NCI-H2196 treated with DMSO at 0.1 percent for 48 hours (cell line): Measurements from ENCODE around the gene POP5.

Experiments
- DNase-seq: peaks from one replicate; lab custom pipeline; 2025; ENCODE audit not compliant: unreplicated experiment; lab: John Stamatoyannopoulos, UW

Gene POP5

DNA sequence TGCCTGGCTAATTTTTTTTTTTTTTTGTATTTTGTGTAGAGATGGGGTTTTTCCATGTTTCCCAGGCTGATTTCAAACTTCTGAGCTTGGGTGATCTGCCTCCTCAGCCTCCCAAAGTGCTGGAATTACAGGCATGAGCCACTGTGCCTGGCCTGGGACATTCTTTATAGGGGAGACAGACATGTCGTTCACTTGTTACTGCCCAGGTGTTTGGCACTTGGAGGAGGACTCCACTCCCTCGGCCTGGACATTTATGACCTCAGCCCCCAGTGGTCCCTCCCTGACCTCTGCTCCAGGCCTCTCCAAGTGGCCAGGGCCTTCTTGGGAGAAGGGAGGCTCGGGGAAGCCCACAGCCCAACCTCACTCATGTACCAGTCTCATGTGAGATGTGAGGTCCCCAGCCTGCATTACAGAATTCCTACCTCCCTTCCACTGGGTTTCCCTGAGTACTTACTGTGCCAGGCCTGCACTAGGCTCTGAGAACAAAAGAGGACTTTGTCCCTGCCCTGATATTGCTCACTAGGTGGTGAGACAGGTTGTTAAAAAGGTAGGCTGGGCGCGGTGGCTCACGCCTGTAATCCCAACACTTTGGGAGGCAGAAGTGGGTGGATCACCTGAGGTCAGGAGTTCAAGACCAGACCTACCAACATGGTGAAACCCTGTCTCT lies 9.7 kb upstream of the POP5 start:
- no peak for DNase-seq

DNA sequence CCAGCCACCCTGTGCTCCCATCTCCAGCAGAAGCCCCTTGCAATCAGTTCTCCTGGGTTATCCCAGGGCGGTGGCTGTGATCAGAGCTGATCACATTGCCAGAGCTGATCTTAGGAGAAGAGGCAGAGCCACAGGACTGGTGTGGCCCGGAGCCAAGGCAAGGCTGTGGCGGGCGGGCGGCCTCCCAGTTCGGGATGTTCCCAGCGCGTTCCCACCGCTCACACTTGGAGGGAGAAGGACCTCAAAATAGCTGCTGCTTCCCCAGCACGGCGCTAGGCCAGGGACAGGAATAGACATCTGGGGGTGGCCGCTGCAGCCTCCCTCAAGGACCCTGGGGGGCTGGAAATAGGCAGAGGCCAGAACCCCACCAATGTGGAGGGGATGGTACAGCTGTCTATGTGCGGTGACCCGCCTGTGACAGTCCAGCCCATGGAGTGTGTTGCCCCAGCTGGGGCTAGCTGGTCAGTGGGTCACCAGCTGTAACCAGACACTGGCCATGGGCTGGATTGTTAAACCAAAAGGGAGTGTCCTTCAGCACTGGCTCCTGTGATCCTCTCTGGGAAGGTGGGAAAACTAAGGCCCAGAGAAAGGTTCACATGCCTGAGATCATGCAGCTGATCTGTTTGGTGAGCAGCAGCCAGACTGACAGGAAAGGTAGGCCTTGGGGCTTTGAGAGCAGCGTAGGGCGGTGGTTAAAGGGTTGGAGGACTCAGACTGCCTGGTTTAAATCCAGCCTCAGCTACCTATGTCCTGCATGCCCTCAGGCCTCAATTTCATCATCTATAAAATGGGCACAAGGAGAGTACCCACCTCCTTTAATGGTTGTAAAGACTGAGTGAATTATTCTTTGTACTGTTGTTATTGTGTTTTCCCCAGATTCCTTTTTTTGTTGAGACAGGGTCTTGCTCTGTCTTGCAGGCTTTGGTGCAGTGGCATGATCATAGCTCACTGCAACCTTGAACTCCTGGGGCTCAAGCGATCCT lies 8.0 kb upstream of the POP5 start:
- no peak for DNase-seq

DNA sequence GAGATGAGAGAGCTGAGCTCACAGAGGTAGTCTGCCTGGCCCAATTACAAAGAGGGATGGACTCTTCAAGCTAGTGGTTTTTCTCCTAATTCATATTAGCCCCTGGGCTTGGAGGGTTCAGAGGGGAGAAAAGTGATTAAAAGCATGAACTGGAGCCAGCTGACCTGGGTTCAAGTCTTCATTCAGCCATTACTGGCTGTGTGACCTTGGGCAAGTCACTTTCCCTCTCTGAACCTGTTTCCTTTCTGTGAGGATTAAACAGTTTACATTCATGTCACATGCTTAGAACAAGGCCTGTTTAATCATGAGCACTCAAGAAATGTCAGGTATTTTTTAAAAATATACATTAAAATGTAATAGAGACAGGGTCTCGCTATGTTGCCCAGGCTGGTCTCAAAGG lies 7.2 kb upstream of the POP5 start:
- DNase-seq: no peak

DNA sequence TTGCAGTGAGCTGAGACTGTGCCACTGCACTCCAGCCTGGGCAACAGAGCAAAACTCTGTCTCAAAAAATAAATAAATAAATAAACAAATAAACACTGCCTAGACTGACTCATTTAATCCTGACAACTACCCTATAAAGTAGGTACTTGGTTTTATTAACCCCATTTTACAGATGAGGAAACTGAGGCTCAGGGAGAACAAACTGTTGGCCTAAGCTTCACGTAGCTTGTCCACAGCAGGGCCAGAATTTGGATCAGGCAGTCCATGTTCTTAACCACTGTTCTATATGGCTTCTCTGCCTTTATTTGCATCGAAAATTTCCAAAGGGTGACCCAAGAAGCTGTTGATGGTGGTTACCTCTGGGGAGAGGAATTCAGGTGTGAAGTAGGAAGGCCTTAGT lies 5.7 kb upstream of the POP5 start:
- no peak for DNase-seq

DNA sequence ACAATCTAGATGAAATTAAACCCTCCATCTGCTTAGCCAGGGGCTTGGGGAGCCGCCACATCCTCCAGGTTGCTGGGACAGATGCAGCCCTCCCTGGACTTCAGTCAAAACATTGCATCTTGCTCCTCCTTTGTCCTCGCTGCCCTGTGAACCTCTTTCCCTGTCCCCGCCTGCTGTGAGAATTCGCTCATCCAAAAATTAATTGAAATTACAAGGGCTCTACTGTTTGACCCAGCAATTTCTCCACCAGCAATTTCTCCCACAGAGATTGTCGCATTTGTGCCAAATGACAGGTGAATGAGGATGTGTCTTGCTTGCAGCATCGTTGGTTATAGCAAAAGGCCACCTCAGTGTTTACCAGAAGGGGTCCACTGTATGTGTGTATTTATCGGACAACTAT lies 5.0 kb upstream of the POP5 start:
- no peak for DNase-seq

DNA sequence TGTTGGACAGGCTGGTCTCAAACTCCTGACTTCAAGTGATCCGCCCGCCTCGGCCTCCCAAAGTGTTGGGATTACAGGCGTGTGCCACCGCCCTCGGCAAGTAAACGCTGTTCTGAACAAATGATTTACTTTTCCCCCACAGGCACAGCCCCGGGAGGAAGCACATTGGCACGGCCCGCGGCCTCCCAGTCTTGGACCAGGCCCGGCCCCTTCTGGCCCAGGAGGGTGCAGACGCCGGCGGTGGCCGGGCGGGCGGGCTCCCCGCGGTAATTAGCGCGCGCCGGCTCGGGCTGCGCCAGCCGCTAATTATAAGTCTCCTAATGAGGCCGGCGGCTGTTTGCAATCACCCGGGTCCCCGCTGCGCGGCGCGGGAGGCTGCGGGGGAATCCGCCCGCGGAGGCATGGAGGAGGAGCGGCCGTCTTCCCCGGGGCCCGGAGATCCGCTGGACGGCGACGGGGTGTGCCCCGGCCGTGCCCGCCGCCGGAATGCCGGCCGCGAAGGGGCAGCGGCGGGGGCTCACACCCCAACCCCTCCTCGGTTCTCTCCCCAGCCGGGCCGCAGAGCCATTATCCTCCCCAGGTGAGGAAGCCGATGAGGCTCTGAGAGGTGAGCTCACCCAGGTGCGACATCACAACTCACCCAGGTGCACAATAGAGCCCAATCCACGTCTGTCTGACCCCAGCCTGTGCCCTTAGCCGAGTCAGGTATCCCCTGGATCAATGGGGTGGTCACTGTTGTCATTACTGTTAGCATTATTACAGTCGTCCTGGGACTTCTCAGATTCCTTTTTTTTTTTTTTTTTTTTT lies 3.3 kb upstream of the POP5 start:
- DNase-seq: no peak

DNA sequence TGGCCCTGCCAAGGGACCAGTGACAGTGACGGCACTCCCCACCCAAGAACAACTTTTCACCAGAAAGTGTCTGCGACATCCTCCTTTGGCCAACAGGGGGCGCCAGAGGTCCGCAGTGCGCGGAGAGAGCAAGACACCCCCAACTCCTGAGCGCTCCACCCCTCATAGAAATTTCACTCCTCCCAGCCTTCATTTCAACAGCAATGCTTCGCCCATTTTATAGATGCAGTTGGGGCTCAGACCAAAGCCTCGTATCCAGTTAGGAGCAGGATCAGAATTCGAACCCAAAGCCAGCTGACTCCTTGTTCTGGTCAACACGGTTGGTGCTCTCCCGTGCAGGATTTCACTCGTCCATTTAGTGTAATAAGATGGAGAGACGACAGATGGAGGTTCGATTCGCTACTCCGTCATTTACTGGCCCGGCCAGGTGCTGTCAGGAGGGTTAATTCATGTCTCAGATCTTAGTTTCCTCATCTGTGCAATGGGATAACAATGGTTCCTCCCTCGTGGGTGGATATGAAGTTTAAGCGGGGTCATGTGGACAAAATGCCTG lies 2.4 kb upstream of the POP5 start:
- peak; percentile 38 for DNase-seq

DNA sequence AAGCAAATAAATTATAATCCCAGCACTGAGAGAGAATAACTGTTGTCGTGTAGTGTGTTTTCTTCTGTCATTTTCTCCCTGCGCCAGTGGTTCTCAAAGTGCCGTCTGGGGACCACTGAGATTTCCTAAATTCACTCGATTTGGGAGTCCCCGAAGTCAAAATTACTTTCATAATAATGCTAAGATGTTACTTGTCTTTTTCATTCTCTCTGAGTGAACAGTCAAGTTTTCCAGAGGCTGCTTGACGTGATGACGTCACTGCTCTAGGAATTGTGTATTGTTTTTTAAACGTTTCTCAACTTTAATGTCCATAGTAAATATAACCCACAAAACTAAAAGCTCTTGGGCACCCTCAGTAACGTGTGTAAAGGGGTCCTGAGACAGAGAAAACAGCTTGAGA lies 796 bp upstream of the POP5 start:
- no peak for DNase-seq

DNA sequence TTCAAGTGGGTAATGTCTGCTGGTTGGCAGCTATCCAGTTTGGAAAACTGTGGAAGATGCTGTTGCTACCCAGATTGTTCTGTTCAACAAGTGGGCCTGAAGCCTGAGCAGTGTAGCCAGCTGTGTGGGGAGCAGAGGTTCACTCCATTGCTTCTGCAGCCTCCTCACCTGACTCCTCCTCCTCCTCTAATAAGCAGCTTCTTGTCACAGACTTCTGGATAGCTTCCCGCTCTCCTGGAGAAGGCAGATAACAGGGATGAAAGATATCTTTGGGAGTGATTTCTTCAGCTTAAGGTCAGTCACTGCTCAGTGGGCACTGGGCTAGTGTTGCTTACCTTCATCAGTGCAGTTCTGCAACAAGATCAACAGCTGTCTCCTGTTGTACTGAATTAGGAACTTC lies 2.0 kb downstream of the POP5 start:
- no peak for DNase-seq

DNA sequence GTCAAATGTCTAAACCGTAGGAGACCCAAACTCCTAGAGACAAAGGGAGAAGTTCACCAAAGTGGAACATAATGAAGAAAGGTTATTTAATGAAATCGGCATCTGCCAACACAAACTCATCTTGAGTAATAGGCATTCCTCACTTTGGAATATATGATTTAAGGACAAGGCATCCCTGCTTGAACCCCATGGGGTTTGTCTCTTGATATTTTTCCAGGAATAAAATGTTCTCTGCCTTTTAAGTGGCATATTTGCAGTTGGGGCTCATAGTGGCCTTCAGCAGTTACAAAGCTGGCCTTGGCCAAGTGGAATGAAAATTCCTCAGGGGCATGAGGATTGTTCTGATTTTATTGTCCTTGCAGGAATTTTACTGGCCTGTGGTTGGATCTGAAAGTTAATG lies 7.1 kb downstream of the POP5 start:
- DNase-seq: no peak

DNA sequence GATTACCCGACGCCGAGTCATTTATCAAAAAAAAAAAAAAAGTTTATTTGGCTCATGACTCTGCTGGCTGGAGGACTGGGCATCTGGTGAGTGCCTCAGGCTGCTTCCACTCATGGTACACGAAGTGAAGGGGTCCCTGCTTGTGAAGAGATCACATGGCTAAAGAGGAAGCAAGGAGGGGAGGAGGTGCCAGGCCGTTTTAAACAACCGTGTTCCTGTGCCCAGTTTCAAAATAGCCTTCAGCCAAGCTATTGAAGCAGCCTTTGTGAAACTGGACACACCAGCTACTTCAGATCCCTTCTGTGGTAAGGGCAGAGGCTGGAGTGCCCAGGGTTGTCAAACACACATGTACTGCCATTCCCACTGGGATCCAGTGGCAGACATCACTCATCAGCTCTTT lies 7.6 kb downstream of the POP5 start:
- DNase-seq: no peak

DNA sequence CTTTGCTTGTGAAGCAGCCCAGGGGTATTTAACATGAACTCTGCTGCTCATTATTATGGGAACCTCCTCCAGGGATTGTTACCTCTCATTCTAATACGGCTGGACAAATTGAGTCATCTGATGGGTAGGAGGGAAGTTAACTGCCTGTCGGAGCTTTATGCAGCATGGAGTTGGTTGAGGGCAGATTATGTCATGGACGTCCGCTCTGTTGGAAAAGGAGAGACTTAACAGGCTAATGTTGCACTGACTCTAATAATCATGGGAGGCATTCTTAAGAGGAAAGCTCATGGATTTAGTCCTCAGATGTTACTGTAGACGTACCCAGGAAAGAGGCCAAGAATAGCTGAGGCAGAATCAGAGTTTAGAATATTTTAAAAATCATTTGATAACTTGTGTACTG lies 9.9 kb downstream of the POP5 start:
- DNase-seq: no peak

DNA sequence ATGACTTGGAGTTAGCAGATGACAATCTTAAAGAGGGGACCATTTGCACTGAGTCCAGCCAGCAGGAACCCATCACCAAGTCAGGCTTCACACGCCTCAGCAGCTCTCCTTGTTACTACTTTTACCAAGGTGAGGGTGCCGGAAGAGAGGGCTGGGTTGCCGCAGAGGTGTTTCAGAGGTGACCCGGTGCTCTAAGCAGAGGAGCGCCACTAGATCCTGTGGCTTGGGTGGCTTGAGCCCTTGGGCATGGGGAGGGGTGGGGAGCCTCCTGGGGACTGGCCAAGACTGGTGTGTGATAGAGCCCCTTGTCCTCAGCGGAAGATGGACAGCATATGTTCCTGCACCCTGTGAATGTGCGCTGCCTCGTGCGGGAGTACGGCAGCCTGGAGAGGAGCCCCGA lies 17.7 kb downstream of the POP5 start:
- DNase-seq: no peak

DNA sequence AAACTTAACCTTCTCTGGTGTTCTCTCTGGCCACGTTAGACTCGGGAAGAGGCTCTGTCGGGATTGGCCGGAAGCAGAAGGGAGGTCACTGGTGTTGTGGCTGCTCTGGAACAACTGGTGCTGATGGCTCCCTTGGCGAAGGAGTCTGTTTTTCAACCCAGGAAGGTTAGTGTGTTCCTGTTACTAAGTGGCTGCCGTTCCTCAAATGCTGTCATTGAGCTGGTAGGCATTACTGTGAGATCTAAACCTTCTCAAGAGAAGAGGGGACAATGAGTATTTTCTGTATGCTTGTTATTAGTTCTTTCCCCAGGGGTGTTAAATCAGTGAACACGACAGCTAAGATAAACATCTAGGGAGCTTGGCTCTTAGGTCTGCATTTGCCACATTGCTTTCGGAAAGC lies 18.3 kb downstream of the POP5 start:
- DNase-seq: no peak

DNA sequence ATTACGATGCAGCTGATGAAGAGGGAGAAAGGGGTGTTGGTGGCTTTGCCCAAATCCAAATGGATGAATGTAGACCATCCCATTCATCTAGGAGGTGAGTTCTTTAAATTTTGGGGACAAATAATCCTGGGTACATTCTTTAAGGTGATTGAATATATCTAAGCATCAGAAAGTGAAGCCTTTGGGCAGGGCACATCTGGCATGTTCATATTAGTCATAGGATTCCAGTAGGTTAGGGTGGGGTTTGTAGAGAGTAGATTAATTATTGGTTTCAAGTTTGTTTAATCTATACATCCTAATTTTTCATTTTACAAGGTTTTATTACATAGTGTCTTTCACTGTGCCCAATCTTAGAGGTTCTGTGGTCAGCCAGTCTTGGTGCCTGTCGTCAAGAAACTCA lies 23.6 kb downstream of the POP5 start:
- no peak for DNase-seq

DNA sequence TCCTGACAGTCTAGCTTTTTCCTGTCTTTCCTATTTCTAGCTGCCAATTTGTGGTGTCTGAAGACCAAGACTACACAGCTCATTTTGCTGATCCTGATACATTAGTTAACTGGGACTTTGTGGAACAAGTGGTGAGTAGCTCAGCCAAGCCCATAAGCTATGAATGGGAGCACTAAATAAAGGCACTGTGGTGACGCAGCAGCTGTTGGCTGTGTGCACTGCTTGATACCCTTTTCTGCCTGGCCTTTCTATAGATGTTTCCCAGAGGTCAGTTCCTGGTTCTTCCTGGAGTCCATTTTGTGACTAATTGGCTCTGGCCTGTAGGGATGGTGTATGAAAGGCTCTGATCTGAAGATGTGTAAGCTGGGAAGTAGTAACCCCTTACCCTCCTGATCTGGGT lies 26.5 kb downstream of the POP5 start:
- DNase-seq: no peak

DNA sequence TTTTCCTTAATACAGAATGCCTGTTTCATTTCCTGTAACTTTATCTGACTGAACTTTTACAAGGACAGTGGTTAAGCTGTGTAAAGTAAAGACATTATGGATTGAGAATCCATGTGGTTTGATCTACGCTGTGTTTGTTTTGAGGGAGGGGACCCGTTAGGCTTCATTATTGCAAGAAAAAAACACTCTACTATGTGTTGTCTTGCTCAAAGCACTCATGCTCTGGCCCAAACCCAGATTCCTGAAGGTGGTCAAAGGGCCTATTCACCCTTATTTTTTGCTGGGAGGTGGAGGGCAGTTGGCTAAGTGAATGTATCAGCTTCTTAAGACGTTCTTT lies 35.2 kb downstream of the POP5 start:
- no peak for DNase-seq

DNA sequence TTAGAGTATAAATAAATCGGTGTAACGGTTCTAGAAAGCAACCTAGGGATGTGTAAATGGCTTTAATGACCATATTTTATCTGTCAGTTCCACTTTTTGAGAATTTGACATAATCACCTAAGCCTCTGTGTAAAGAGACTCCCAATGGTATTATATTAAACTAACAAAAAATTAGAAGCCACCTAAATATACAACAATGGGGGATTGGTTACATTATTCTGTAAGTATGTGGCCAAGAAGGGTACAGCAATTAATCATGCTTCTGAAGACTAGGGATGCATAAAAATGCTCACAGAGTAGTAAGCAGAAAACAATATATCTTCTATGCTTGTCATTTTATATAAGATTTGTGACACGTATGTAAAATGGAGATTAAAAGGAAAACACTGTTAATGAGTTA lies 36.5 kb downstream of the POP5 start:
- DNase-seq: no peak

DNA sequence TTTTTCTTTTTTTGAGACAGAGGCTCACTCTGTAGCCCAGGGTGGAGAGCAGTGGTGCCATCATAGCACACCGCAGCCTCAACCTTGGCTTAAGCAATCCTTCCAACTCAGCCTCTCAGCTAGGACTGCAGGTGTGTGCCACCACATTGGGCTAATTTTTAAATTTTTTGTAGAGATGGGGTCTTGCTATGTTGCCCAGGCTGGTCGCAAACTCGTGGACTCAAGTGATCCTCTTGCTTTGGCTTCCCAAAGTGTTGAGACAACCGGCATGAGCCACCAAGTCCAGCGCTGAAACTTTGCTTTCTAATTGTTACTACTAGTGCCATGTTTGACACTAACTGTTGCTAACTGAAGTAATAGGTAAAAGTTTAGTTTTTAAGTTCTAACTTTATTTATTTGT lies 39.0 kb downstream of the POP5 start:
- no peak for DNase-seq

DNA sequence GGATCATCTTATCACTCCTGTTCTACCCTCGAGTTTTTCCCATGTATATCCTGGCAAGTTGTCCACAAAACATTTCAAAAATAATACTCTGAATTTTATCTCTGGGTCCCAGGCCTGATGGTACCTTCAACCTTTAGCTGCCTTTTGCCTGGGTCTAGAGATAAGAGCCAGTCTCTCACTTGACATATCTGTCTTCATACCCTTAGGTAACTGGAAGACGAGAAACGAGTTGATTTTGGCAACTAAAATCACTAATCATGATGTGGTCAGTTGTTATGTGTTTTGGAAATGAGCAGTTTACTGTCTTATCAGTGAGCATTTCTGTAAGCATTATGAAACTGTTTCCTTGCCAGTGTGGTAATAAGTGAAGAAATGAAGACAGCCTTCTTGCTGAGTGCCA lies 40.8 kb downstream of the POP5 start:
- no peak for DNase-seq

DNA sequence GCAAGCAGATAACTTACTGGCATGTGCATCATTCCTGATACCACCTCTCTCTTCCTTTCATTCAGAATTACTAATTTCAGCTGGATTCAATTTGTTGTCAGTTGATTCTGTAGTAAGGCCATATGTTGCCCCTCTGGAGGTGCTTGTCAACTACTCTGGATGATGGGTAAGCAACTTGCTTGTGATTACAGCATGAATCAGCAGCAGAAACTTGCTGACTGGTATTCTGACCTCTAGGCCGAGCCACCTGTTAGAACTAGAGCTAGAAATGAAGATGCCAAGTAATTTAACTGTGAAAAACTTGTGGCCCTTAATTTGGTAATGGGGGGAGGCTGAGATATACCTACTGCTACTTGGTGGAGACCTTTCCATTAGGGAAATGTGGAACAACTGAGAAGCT lies 41.9 kb downstream of the POP5 start:
- DNase-seq: no peak
